Activated CD8-positive, alpha-beta memory T cell treated with anti-CD3 and anti-CD28 coated beads, Interleukin-2, amount 10 ng/mL, durations not matched to agents 7 days and 5 days (primary cell): ENCODE measurements around the gene FOXK1. TPM values are rescaled to one million over a fixed set of nuclear protein-coding genes. Genes with fewer than 3 reads are reported as not detected.

Experiments used
- microRNA-seq: library from miRNA; unstranded; fragments of <30 nt; microRNA quantifications from one replicate; pipeline ENCODE4 v1.2.0, GENCODE V29; 2022
- total RNA-seq, 2 experiments: library from RNA; stranded (reverse); gene quantifications; one replicate each; pipeline ENCODE4 v1.2.3, GENCODE V29; 2021

FOXK1 gene
- total RNA-seq, 2 experiments from 2014 or later, result 27.1 to 31.2 TPM

Small RNA genes within 50 kb of the gene (microRNA-seq; reads per million reads assigned to microRNA genes)
- gene MIR4656, result not detected

Other genes starting within 250 kb of the FOXK1 start
- 10 to 100 TPM; 51.2 to 57.5 TPM for gene AP5Z1, start 93.3 kb downstream of the FOXK1 start, total RNA-seq
- under 1 TPM in 1 of 2 experiments, not detected in 1; 0.06 TPM for gene PAPOLB, start 179.7 kb downstream of the FOXK1 start, total RNA-seq
- gene RADIL, start 201.4 kb downstream of the FOXK1 start, total RNA-seq, result under 1 TPM in 1 of 2 experiments, not detected in 1; 0.12 TPM